Endothelial cell of umbilical vein (primary cell): ENCODE results near the gene CNPY3. TPM values are rescaled to one million over a fixed set of nuclear protein-coding genes. Genes with fewer than 3 reads are reported as not detected.

Experiments
- BruUV-seq: library from RNA; stranded (reverse); fragments of 400-500 nt; replicated peaks from 2 replicates; lab custom pipeline; 2021; lab: Mats Ljungman, UMichigan
- CTCF ChIA-PET: fragments of 300-600, 350-600 bp; sonication (Branson Sonifier 250); formaldehyde crosslinking; loops from one replicate; lab custom pipeline; 2021; ENCODE audit warnings: antibody characterized with exemption, inconsistent platforms; lab: Charles Lee
- POLR2A ChIA-PET: fragments of 300-600, 350-600 bp; sonication (Branson Sonifier 250); formaldehyde crosslinking; loops from one replicate; lab custom pipeline; 2021; ENCODE audit warnings: antibody characterized with exemption, inconsistent platforms; lab: Charles Lee
- DNase-seq: peaks from one replicate; pipeline ENCODE4 v3.0.0-alpha.2; 2011; ENCODE audit warnings: low read depth, low spot score
- FAIRE-seq: peaks from 2 replicates; lab custom pipeline; 2011; peaks lifted over from hg19 to GRCh38; lab: Jason Lieb, UNC
- H2AFZ ChIP-seq: 2 replicates; pipeline ENCODE4 v1.6.0; 2012; ENCODE audit warnings: low read depth, low read length, control low read depth, inconsistent platforms
- H3K27ac ChIP-seq: 2 replicates; pipeline ENCODE4 v1.5.1; 2011; ENCODE audit warnings: low read depth, mild to moderate bottlenecking, control low read depth, low read length, moderate library complexity; ENCODE audit not compliant: insufficient read depth
- H3K27me3 ChIP-seq, 2 experiments: 2 replicates each; pipeline versions ENCODE4 v1.6.0 to v1.6.1; 2011; ENCODE audit warnings: low read length in 2 of 2, mixed read lengths in 1 of 2; ENCODE audit not compliant: control insufficient read depth in 2 of 2, insufficient read depth in 2 of 2
- H3K36me3 ChIP-seq, 2 experiments: 2 replicates in 1 of 2; 3 replicates in 1 of 2; pipeline ENCODE4 v1.5.1; 2011; ENCODE audit warnings: low read length in 2 of 2, mild to moderate bottlenecking in 1 of 2, moderate library complexity in 1 of 2; ENCODE audit not compliant: control insufficient read depth in 2 of 2, insufficient read depth in 2 of 2; ENCODE audit errors: extremely low read depth in 1 of 2
- H3K4me1 ChIP-seq: 3 replicates; pipeline ENCODE4 v1.5.1; 2011; ENCODE audit warnings: mild to moderate bottlenecking, low read length; ENCODE audit not compliant: control insufficient read depth, insufficient read depth; ENCODE audit errors: extremely low read depth
- H3K4me2 ChIP-seq: 2 replicates; pipeline ENCODE4 v1.6.1; 2011; ENCODE audit warnings: low read length, control low read depth, mixed read lengths; ENCODE audit not compliant: insufficient read depth
- H3K4me3 ChIP-seq, 3 experiments: fragments of 200-600 bp in 1 of 3; sonication (generic), shearing (Covaris generic) in 1 of 3; replicated peaks in 1 of 3; 2 replicates each; pipeline ENCODE4 v1.5.1; 2011 to 2016; ENCODE audit warnings: control low read depth in 3 of 3, low read length in 3 of 3, mild to moderate bottlenecking in 2 of 3, inconsistent platforms in 1 of 3, low read depth in 1 of 3, moderate library complexity in 1 of 3; ENCODE audit not compliant: insufficient read depth in 1 of 3
- H3K79me2 ChIP-seq: 2 replicates; pipeline ENCODE4 v1.6.0; 2012; ENCODE audit warnings: low read length, inconsistent platforms; ENCODE audit not compliant: control insufficient read depth, insufficient read depth
- H3K9ac ChIP-seq: replicated peaks from 2 replicates; pipeline ENCODE3; 2011; ENCODE audit warnings: low read length, control low read depth; ENCODE audit not compliant: insufficient read depth; ENCODE audit errors: extremely low read depth
- H3K9me1 ChIP-seq: replicated peaks from 3 replicates; pipeline ENCODE4 v1.6.0; 2011; ENCODE audit warnings: mild to moderate bottlenecking, low read length; ENCODE audit not compliant: control insufficient read depth, insufficient read depth; ENCODE audit errors: extremely low read depth
- H3K9me3 ChIP-seq: replicated peaks from 2 replicates; pipeline ENCODE4 v1.5.1; 2012; ENCODE audit warnings: low read length, inconsistent platforms; ENCODE audit not compliant: control insufficient read depth, insufficient read depth
- H4K20me1 ChIP-seq: replicated peaks from 2 replicates; pipeline ENCODE3; 2011; ENCODE audit warnings: mild to moderate bottlenecking, low read length; ENCODE audit not compliant: control insufficient read depth, insufficient read depth; ENCODE audit errors: extremely low read depth
- EZH2 ChIP-seq: IDR thresholded peaks from 2 replicates; pipeline ENCODE4 v1.6.1; 2012; ENCODE audit warnings: borderline replicate concordance, low read depth, mild to moderate bottlenecking, moderate library complexity, low read length, inconsistent platforms; ENCODE audit not compliant: severe bottlenecking
- FOS ChIP-seq: IDR thresholded peaks from 2 replicates; pipeline ENCODE4 v1.6.1; 2011; ENCODE audit warnings: mild to moderate bottlenecking, low read length, moderate library complexity, borderline replicate concordance; ENCODE audit not compliant: insufficient read depth
- GATA2 ChIP-seq: IDR thresholded peaks from 2 replicates; pipeline ENCODE4 v1.7.0; 2011; ENCODE audit warnings: low read depth, mild to moderate bottlenecking, moderate library complexity, mixed read lengths, low read length; ENCODE audit not compliant: insufficient read length, insufficient read depth
- POLR2A ChIP-seq: IDR thresholded peaks from 2 replicates; pipeline ENCODE4 v1.6.1; 2012; ENCODE audit warnings: low read depth, mild to moderate bottlenecking, control low read depth, low read length
- POLR2AphosphoS5 ChIP-seq: IDR thresholded peaks from 2 replicates; pipeline ENCODE4 v1.6.1; 2012; ENCODE audit warnings: low read depth, mild to moderate bottlenecking, control low read depth, low read length, moderate library complexity; ENCODE audit not compliant: insufficient read depth
- dilution Hi-C: fragments of 300-500 bp; cut with MboI; formaldehyde crosslinking; loops from one replicate; pipeline ENCODE4 v1.15.0; 2019; ENCODE audit warnings: low sequenced_read_pairs; ENCODE audit not compliant: extremely low pct_ligation_motif_present
- intact Hi-C: fragments of 100-400 bp; cut with micrococcal nuclease; formaldehyde crosslinking; loops from one replicate; pipeline ENCODE4 v1.10.0; 2022
- polyA plus RNA-seq, 4 experiments: library from polyadenylated mRNA; depleted of rRNA in 3 of 4; stranded (reverse) in 3 of 4; unstranded in 1 of 4; fragments of >200 nt; gene quantifications; 2 replicates each; pipeline versions ENCODE4 v1.2.1 to v1.2.3, GENCODE V29; 2011 to 2012; ENCODE audit warnings: missing spikeins in 1 of 4
- total RNA-seq: library from RNA; stranded (reverse); gene quantifications from 2 replicates; pipeline ENCODE4 v1.2.3, GENCODE V29; 2021
- TF ChIP-seq, protein P1 (sequence below): IDR thresholded peaks from 2 replicates; pipeline ENCODE4 v1.6.1; 2011; ENCODE audit not compliant: insufficient read depth, insufficient read length

CNPY3 gene
- total and polyA plus RNA-seq, 2 donors (not counting 3 experiments of a cell fraction or from before 2014, with no cell fraction given): 40.8 to 53.1 TPM

DNA sequence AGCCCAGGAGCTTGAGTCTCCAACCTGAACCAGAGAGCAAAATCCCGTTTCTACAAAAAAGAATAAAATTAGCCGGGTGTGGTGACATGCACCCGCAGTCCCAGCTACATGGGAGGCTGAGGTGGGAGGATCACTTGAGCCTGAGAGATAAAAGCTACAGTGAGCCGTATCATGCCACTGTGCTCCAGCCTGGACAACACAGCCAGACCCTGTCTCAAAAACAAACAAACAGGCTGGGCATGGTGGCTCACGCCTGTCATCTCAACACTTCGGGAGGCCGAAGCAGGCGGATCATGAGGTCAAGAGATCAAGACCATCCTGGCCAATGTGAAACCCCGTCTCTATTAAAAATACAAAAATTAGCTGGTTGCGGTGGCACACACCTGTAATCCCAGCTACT is 24.8 kb upstream of the CNPY3 start:
- Histone ChIP-seq H3K9me1 (no peaks in the 10 kb centered on the region), H3K27ac (no peak overlapping the region), H3K27me3 (peaks cover 2% of the 10 kb centered on the region in 2 experiments), H3K36me3 (no peaks in the 10 kb centered on the region), H3K9me3 (no peaks in the 10 kb centered on the region), H3K9ac (no peak overlapping the region), H2AFZ (no peak overlapping the region), H3K4me2 (no peak overlapping the region), H3K4me1 (peaks cover 6% of the 10 kb centered on the region), H3K4me3 (no peak overlapping the region), H3K79me2 (no peaks in the 10 kb centered on the region), H4K20me1 (no peaks in the 10 kb centered on the region)
- dilution Hi-C loops (no loop called here), intact Hi-C loops (loop anchor here (5.0 to 10.0 kb wide), 3 partner anchors 78 to 600 kb away; partner anchors contain the start of gene PPP2R5D)
- BruUV-seq: no TSS peak
- POLR2A ChIA-PET: no interaction called here
- DNase-seq: no peak
- no peak for FAIRE-seq
- TF ChIP-seq POLR2AphosphoS5 (no peak), FOS (no peak), GATA2 (no peak), POLR2A (no peak)
- TF ChIP-seq, protein P1, sequence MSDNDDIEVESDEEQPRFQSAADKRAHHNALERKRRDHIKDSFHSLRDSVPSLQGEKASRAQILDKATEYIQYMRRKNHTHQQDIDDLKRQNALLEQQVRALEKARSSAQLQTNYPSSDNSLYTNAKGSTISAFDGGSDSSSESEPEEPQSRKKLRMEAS: no peak
- CTCF ChIA-PET: interaction anchor here (1.6 kb wide), 1 partner anchor 239 kb away, joined by 9 read pairs; no protein-coding TSS in a partner anchor

DNA sequence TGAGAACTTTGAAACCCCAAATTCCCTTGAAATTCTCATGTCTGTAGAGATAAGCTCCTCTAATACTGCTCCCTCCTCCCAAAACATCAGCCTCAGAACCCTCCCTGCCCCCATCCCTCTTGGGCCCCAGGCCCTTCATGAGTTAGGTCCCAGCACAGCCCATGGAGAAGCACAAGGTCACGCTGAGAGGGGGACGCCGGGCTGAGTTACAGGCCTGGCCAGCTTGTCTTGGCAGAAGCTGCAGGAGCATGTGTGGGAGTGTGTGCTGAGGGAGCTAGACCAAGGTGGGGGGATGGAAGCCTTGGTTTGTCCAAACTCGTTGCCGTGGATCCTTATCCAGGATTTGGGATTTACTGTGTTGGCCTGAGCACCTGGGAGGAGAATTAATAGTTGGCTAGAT is 21.9 kb upstream of the CNPY3 start:
- no peak overlapping the region for H3K4me2 ChIP-seq
- no peaks in the 10 kb centered on the region for H3K4me1 ChIP-seq
- H3K27ac ChIP-seq: no peak overlapping the region
- intact Hi-C loops: loop anchor here (10.0 kb wide), 1 partner anchor 597 kb away; no protein-coding TSS in a partner anchor
- TF ChIP-seq POLR2AphosphoS5 (no peak), FOS (no peak), EZH2 (no peak), GATA2 (no peak)
- TF ChIP-seq, protein P1: no peak
- H3K9me1 ChIP-seq: no peaks in the 10 kb centered on the region
- H2AFZ ChIP-seq: no peak overlapping the region
- no peaks in the 10 kb centered on the region for H3K79me2 ChIP-seq
- BruUV-seq: no TSS peak
- H3K4me3 ChIP-seq: no peak overlapping the region
- POLR2A ChIA-PET: no interaction called here
- no peaks in the 10 kb centered on the region for H4K20me1 ChIP-seq
- no peaks in the 10 kb centered on the region for H3K36me3 ChIP-seq
- DNase-seq (no peak), FAIRE-seq (no peak)
- CTCF ChIA-PET: interaction anchor here (0.7 to 3.3 kb wide), 2 partner anchors 223 to 236 kb away, joined by 3 to 10 read pairs; no protein-coding TSS in a partner anchor
- no peaks in the 10 kb centered on the region for H3K9me3 ChIP-seq
- H3K9ac ChIP-seq: no peak overlapping the region
- dilution Hi-C loops: no loop called here
- peaks cover 2 to 3% of the 10 kb centered on the region in 2 experiments for H3K27me3 ChIP-seq
